GM21737 (cell line): ENCODE data around the gene MSL3B.
A peak's percentile ranks its signal among the peaks of the same experiment; 100 is the strongest.
"Not testable (repeated sequence)": the region's sequence is repeated elsewhere in the genome, so short reads cannot be mapped to it uniquely, and the experiment has no call there.

Experiments used
- ATAC-seq: cut with Tn5 transposase; IDR thresholded peaks from one replicate; pipeline ENCODE4 v1.9.1; 2021; ENCODE audit warnings: mild to moderate bottlenecking, moderate library complexity; ENCODE audit not compliant: unreplicated experiment

The MSL3B gene

DNA sequence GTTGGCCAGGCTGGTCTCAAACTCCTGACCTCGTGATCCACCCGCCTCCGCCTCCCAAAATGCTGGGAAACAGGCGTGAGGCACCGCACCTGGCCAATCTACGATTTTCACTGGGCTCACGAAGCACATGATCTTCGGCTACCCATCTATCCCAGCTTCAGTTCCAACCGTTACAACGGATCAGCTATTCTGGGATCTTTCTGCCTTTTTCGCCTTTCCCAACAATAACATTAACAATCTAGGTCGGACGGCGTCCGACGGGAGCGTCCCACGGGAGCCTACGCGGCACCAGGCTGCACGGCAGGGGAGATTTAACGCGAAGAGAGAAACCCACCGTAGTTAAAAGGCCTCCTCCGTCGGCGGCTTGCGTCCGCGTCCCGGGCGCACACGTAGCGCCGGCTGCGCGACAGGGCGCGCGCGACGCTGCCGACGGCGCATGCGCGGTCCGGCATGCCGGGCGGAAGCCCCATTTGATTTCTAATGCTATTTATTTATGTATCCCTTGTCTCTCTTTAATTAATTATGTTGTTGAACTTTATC, at the start of gene MSL3B:
MSL3B (minus strand) TSS at position 394 of the 540 bp plus-strand sequence.
- no peak for ATAC-seq

DNA sequence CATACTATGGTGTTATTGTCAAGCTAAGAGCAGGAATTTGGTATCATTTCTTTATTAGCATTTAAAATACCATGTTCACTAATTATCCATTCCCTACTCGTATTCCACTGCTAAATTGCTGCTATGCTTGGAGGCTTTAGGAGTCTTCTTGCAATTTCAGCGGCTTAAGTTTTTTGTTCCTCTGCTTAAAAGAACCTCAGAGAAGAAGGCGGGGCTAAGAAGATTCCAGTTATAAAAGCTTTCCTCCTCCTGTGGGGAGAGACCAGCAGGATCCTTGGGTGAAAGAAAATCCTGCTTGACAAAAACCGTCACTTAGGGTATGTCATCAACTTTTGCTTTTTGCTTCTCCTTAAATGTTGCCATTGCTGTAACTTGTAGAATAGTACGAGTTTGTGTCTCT, 48.9 kb upstream of the MSL3B start, which contains the start of gene TRPM8:
TRPM8 (plus strand) TSS at position 258 of the 400 bp plus-strand sequence. CDS start 9,165 bp downstream, outside the sequence.
- ATAC-seq: no peak

DNA sequence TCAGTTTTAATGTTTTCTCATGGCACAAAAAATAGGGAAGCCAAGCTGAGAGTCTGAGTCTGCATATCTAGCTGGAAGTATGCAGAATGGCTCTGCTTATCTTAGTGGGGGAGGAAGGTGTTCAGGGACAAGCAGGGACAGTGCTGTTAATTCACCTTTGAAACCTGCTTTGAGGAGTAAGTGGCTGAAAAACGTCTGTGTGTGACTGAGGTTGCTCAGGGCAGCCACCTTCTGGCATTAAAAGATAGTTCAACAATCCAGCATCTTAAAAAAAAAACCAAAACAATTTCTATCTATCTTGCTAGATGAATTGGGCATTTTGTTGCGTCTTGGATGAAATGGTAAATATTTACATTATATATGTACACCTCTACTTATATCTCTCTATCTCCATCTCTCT, 46.9 kb upstream of the MSL3B start:
- ATAC-seq: no peak

DNA sequence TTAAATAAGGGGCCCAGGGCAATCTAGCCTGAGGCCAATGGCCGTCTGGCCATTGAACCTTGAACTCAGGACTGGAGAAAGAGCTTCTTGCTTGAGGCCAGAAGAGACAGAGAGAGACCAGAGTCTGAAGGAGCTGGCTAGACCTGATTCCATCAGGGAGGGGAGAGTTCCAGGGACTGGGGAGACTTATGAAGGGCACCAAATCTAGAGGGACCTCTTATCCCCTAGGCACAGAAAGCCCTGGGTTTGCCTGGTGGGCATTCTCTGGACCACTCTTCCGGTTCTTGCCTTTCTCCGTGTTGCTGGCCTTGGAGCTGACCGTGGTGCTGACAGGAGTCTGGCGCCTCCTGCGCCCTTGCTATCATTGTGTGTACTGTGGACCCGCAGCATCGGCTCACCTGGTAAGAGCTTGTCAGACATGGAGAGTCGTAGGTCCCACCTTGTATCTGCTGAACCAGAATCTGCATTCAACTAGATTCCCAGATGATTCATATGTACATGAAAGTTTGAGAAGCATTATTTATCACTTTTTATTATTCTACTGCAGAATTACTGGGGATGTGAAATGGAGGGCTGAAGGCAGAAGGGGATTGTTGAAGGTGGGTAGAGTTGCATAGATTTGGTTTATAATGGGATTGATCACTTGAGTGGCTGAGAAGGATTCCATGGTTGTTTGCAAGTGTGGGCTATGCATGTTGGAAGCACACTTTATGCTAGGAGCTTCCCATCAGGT, 44.7 kb upstream of the MSL3B start:
- no peak for ATAC-seq

DNA sequence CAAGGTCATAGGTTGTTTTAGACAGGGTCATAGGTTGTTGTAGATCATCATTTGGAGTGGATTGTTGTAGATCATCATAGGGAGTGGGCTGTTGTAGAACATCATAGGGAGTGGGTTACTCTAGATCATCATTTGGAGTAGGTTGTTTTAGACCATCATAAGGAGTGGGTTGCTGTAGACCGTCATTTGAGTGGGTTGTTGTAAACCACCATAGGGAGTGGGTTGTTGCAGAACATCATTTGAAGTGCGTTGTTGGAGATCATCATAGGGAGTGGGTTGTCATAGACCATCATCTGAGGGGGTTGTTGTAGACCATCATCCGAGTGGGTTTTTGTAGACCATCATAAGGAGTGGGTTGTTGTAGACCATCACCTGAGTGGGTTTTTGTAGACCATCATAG, 39.4 kb upstream of the MSL3B start:
- no peak for ATAC-seq

DNA sequence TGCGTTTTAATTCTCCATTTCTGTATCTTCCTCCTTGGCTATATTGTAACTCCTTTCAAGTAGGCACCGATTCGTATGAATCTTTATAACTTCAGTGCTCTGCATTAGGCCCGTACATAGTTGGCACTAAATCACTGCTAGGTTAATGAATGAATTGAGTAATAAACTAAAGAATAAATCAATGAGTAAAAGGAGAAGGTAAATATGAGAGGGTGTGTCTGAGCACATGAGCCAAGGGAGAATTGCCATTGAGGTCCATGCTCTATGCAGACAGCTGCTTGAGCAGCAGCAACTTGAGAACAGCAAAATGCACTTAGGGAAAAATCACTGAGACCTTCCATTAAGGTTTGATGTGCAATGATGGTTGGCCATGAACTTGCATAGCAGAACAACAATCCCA, 37.8 kb upstream of the MSL3B start:
- no peak for ATAC-seq

DNA sequence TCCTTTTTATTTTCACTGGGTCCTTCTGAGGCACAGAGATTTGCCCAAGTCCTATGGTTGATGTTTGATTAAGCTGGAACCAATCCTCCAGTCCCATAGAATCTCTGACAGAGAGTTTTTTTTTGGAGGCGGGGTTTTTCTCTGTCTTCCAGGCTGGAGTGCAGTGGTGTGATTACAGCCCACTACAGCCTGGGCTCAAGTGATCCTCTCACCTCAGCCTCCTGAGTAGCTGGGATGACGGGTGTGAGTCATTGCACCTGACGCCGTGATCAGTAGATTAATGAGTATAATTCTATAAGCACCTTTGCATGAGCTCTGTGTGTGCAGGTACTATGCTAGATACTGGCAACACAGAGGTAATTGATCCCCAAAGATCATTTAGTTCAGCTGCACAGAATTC, 33.7 kb upstream of the MSL3B start:
- no peak for ATAC-seq

DNA sequence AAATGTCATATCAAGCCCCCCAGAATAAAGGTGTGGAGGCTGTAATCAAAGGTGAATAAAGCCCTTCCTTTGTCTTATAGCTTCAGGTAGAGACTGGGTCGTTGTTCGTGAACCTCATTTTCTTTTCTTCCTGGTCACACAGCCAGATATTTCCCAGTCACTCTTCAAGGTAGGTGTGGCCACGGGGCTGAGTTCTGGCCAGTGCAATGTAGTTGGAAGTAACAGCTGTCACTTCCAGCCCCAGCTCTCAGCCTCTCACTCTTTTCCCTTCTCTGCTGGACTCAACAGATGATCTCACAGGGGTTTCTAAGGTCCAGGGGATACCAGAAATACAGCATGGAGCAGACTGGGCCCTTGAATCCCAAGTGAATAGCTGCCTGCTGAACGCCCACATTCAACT, 33.2 kb upstream of the MSL3B start:
- ATAC-seq: no peak

DNA sequence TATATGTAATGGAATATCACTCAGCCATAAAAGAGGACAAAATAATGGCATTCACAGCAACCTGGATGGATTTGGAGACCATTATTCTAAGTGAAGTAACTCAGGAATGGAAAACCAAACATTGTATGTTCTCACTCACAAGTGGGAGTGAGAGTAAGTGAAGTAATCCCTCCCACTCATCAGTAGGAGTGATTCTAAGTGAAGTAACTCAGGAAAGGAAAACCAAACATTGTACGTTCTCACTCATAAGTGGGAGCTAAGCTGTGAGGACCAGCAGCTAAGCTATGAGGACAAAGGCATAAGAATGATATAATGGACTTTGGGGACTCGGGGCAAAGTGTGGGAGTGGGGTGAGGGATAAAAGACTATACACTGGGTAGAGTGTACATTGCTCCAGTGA, 28.1 kb upstream of the MSL3B start:
- not testable (repeated sequence) for ATAC-seq

DNA sequence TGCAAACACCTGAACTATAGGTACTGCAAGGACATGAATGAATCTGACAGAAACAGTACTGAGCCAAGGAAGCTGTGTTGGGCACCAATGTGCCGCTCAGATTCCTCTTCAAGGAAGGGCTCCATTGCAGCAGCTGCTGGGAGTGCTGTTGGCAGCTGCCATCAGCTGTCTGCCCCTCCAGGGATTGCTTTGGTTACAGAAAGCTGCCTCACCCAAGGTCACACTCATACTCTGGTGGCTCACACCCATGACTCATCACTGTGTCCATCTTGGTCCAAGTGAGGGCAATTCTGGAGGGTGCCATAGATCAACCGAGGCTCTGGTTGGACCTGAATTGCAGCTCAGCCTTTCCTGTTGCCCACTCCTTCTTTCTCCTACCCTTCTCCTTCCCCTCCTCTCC, 24.6 kb upstream of the MSL3B start:
- no peak for ATAC-seq

DNA sequence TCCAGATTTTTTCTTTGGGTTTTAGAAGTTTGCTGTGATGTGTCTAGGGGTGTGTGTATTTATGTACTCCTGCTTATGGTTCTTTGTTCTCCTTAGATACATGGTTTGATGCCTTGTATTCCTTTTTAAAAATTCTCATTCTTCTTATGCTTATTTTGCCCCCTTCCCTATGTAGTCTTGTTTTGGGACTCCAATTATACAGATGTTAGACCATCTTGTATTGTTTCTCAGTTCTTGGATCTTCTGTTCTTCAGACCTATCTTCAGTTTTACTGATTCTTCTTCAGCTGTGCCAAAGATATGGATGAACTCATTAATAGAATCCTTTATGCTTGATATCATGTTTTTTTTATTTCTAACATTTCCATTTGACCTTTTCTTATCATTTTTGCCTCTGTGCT, 14.2 kb upstream of the MSL3B start:
- no peak for ATAC-seq

DNA sequence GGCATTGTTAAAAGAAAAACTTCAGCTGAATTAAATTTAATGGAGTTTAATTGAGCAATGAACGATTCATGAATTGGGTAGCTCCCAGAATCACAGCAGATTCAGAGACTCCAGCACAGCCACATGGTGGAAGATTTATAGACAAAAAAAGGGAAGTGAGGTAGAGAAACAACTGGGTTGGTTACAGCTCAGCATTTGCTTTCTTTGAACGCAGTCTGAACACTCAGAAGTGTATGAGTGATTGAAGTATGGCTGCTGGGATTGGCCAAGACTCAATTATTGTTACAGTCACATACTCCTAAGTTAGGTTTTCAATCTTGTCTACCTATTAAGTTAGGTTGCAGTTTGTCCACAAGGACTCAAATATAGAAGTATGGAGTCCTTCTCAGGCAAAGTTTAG, 3.9 kb upstream of the MSL3B start:
- not testable (repeated sequence) for ATAC-seq

DNA sequence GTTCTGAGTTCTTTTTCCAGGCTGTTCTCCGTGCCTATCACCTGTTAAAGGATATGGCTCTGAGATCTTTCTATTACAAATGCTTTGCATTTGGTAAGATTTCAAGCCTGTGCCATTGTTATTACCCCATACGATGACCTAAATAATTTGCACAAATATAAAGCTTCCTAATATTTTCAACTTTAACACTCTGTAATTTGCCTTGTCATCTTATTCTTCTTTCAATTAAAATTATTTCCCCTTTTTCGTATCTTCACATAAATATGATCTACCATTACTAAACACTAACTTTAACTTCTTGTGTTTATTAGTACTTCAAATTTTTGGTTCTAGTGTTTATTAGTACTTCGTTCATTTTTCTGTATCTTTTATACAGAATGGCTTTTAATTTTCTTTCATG, 3.2 kb upstream of the MSL3B start:
- no peak for ATAC-seq

DNA sequence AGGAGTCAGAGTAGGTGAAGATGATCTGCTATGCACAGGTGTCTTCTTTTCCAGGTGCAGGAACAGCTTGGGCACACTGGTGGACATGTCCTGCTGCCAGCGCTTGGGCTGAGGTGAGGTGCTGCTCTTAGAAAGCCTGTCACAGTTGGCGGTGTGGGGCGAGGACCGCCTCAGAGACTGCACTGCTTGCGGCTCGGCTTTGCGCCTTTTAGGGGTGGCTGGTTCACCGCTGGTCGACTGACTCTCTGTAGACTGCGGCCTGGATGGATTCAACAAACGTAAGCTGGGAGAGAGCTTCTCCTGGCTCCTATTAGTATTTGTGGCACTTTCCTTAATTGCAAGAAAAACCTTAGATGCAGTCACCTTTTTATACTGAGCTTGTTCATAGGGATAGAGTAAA, 1.7 kb downstream of the MSL3B start:
- no peak for ATAC-seq

DNA sequence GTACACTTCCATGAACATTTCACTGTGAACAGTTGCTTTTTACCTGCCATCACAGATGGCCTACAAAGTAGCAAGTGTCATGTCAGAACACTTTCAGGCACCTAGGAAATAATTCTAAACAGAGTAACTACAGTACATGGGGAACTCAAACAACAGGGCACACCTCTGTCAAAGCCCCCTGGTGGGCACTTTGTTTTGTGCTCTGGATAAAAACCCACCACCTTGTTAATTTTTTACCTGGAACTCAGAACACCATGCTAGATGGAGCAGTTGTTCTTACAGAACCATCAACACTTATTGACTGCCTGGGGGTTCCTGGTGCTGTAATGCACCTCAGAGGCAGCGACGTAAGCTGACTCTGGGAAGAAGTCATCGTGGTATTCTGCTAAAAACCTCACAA, 2.3 kb downstream of the MSL3B start:
- ATAC-seq: no peak

DNA sequence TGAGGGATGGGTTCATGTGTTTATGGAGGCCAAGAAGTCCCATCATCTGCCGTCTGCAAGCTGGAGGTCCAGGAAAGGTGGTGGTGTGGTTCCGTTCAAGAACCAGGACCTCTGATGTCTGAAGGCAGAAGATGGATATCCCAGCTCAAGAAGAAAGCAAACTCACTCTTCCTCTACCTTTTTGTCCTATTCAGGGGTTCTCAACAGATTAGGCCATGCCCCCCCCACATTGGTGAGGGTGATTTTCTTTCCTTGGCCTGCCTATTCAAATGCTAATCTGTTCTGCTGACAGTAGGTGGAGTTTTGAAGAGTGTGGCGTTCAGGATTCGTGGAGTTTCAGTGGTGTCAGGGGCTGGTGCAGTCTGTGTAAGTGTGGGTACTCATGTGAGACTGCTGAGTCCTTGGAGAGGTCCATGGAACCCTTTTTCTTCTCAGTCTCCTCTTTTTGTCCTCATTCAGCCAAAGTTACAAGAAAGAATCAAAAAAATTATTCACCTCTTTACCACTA, 5.9 kb downstream of the MSL3B start:
- ATAC-seq: no peak

DNA sequence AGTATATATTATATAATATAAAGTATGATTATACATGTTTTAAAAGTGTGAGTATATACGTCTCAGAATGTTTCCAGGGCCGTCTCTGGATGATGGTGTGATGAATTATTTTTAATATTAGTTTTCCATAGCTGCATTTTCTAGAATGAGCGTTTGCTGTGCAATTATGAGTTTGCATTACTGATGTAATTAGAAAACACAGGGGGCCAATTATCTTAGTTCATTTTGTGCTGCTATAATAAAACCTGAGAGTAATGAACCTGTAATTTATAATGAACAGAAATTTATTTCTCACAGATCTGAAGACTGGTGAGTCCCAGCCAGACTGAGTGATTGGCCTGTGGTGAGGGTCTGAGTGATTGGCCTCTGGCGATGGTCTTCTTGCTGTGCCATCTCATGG, 9.9 kb downstream of the MSL3B start:
- ATAC-seq: no peak

DNA sequence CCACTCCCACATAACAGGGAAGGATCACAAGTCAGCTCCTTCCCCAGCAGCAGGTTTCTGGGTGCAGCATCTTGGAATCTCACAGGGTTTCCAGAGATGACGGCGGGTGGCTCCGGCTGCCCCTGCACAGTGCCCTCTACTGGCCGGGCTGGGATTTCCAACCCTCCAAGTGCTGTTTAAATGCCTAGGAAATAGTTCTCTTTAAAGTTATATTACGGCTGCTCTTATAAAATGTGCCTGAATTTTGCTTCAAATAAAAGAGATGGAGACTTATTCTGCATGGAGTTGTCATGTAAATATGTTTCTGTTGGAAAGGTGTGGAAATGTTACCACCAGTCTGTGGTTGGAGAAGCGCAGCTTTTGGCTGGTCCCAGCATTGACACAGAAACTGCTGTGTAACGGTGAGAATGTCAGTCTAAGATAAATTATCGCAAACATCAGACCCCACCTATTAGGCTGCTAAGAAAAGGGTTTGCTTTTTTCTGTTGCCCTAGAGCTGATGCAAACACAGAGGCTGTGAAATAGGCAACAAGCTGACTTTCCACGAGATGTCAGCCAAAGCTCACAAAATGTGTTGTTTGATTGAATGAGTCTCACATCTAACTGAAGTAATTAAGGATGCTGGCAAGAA, 10.6 kb downstream of the MSL3B start:
- no peak for ATAC-seq

DNA sequence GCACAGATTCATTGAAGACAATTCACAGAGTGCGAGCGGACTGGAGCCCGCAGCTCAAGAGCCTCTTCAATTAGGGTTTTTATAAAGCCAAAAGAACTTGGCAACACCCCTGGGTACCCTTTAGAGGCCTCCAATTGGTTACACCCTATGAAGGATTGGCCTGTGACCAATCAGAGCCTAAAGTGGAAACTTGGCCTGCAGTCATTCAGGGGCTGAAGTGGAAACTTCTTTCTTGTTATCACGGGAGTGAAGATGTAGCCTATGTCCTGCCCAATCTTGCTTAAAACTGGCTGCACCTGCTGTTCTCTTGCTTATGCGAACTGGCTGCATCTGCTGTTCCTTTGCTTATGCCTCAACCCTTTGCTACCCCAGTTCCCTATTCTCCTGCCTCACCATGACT, 12.0 kb downstream of the MSL3B start:
- ATAC-seq: no peak

DNA sequence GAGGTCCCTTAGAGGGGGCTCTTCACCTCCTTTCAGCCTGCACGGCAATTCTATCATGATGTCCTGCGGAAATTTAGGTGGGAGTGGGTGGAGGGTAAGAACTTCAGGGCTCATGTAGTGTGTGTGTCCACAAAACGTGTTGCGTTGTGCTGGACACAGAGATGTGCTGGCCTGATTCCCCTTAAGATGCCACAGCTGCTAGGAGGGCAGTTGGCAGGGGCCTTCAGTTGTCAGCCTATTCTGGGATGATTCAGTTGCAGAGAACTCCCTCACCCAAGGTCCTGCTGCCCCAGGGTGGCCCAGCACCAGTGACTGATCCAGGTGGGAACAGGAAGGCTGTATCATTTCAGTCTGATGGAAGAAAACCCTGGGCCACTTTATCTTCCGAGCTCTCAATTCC, 12.8 kb downstream of the MSL3B start:
- no peak for ATAC-seq

DNA sequence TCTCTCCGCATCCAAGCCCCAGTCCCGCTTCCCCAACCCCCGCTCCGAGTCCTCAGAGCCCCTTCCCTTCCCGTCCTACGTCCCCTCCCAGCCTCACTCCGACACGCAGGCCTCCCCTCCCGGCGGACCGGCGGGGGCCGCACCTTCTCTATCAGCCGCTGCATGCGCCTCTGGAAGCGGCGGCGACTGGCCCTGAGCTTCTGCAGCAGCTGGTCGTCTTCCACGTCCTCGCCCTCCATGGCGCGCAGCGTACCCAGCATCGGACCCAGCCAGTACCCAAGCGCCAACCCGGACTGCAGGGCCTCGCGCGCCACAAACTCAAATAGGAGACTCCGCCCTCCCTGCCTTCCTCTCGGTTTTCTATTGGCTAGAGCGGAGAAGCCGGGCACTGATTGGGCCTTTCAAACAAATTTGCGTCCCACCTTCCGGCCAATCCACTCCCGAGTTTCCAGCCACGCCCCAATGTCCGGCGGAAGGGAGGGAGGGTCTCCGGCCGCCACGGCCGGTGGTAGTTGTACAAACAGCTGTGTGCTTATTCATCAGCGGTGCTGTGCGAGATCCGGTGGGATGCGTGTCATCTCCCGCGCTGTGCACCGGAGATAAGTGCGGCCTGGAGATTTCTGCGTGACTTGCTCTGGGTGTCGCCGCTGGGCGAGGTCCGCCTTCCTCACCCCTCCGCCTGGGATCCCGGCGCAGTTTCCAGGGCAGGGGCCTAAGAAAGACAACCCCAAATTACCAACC, 13.8 kb downstream of the MSL3B start, which contains the start of gene HJURP:
HJURP (minus strand) TSS at position 295 of the 741 bp plus-strand sequence; CDS start at position 260, 35 bp downstream.
- ATAC-seq: peak; percentile 93
